Stomach (tissue), 9 donors: ENCODE data around the gene MAN2A1. TPM values are rescaled to one million over a fixed set of nuclear protein-coding genes. Genes with fewer than 3 reads are reported as not detected.

Experiments
- DNase-seq, 2 donors: peaks; one replicate each; pipeline versions ENCODE4 v3.0.0 to v3.0.0-alpha.2; 2013 to 2019
- H3K27ac ChIP-seq, 5 donors: fragments of 200-600 bp in 4 of 5; sonication (generic) in 4 of 5; one replicate each; pipeline ENCODE4 v1.5.1; 2013 to 2019; ENCODE audit warnings: mild to moderate bottlenecking in 1 of 5, moderate library complexity in 1 of 5
- H3K27me3 ChIP-seq, 3 donors: fragments of 200-600 bp; sonication (generic); one replicate each; pipeline ENCODE4 v1.5.1; 2017 to 2019; ENCODE audit warnings: mixed run types in 1 of 3
- H3K36me3 ChIP-seq, 4 donors: fragments of 200-600 bp; sonication (generic); 1 replicate in 3 of 4; 2 replicates in 1 of 4; pipeline ENCODE4 v1.5.1; 2016 to 2019
- H3K4me1 ChIP-seq, 4 donors: fragments of 200-600 bp; sonication (generic); one replicate each; pipeline ENCODE4 v1.5.1; 2016 to 2019
- H3K4me3 ChIP-seq, 4 donors: fragments of 200-600 bp; sonication (generic) in 3 of 4; one replicate each; pipeline ENCODE4 v1.5.1; 2016 to 2019; ENCODE audit warnings: mild to moderate bottlenecking in 1 of 4
- H3K9me3 ChIP-seq, 4 donors: fragments of 200-600 bp; sonication (generic); one replicate each; pipeline ENCODE4 v1.5.1; 2016 to 2019
- CTCF ChIP-seq, 7 experiments: fragments of 450-650 bp in 4 of 7; fragments of 200-600 bp in 3 of 7; sonication (generic) in 3 of 7; IDR thresholded peaks; one replicate each; pipeline ENCODE4 v1.5.1; 2016 to 2019; ENCODE audit warnings: antibody characterized with exemption in 7 of 7, control low read depth in 2 of 7, mild to moderate bottlenecking in 1 of 7
- EP300 ChIP-seq: sonication (generic); formaldehyde crosslinking; IDR thresholded peaks from one replicate; pipeline ENCODE4 v1.6.1; 2017; ENCODE audit warnings: antibody characterized with exemption
- POLR2A ChIP-seq, 4 donors: fragments of 450-650 bp; IDR thresholded peaks; one replicate each; pipeline ENCODE4 v1.6.1; 2016; ENCODE audit warnings: antibody characterized with exemption in 4 of 4, control low read depth in 2 of 4, mild to moderate bottlenecking in 1 of 4, moderate library complexity in 1 of 4
- POLR2AphosphoS5 ChIP-seq, 3 donors: sonication (generic); formaldehyde crosslinking; IDR thresholded peaks; one replicate each; pipeline ENCODE4 v1.6.1; 2016; ENCODE audit warnings: antibody characterized with exemption in 3 of 3
- WGBS, 5 donors: extraction: QIAGEN DNeasy Blood & Tissue Kit in 3 of 5; methylation state at CpG; one replicate each; pipeline versions ENCODE4 v1.1.5 to v1.1.7; 2013 to 2018; 5-methylcytosine and 5-hydroxymethylcytosine counted together
- intact Hi-C: fragments of 100-400 bp; cut with DNase I; formaldehyde crosslinking; loops from one replicate; pipeline ENCODE4 v1.15.1; 2023; ENCODE audit warnings: low total_unique reads
- polyA plus RNA-seq, 3 donors: library from polyadenylated mRNA; stranded (reverse); fragments of 200-250 nt; gene quantifications; one replicate each; pipeline ENCODE4 v1.2.3, GENCODE V29; 2013
- total RNA-seq, 5 donors: library from RNA; depleted of rRNA; stranded (reverse); fragments of >200 nt; gene quantifications; one replicate each; pipeline versions ENCODE4 v1.1.0 to v1.2.3, GENCODE V29; 2014 to 2016
- donor health status: healthy with polysubstance abuse.
- donor health status: Bipolar disorder and iron deficiency.
- donor health status: healthy.

MAN2A1 gene
- total and polyA plus RNA-seq, 8 donors = 6.1 to 136 (median 33.6) TPM

GRCh38 chr5:109688970-109689739, 572 bp upstream of the MAN2A1 start:
- peaks cover 0 to 7% (median 3%) of the 10 kb centered on the region in 4 donors for H3K9me3 ChIP-seq
- peaks cover 16 to 34% (median 29%) of the 10 kb centered on the region in 4 donors for H3K4me1 ChIP-seq
- peak; percentile 87 to 98 for DNase-seq
- peak overlapping the region; percentile 96 to 99 (median 97) for H3K27ac ChIP-seq
- WGBS, 5 donors = 0 to 2% (median 1%) methylated on average over 14 to 66 of the region's 68 CpGs
- no peaks in the 10 kb centered on the region for H3K36me3 ChIP-seq
- H3K4me3 ChIP-seq = peak overlapping the region; percentile 79 to 90 (median 80)
- H3K27me3 ChIP-seq = no peaks in the 10 kb centered on the region
- TF ChIP-seq POLR2AphosphoS5 (IDR thresholded peaks at IDR 0.05) (peak; percentile 60 to 89 (median 81)), EP300 (no peak), POLR2A (IDR thresholded peaks at IDR 0.05) (peak in 2 of 4 donors; percentile 3 to 35), CTCF (IDR thresholded peaks at IDR 0.05) (no peak)
- intact Hi-C loops = no loop called here

GRCh38 chr5:109690242-109690974, 681 bp downstream of the MAN2A1 start:
- 0 to 2% (median 0%) methylated on average over 34 to 71 of the region's 71 CpGs for WGBS, 5 donors
- H3K9me3 ChIP-seq = peaks cover 0 to 7% (median 3%) of the 10 kb centered on the region in 4 donors
- H3K4me3 ChIP-seq = peak overlapping the region; percentile 79 to 90 (median 80)
- TF ChIP-seq CTCF (IDR thresholded peaks at IDR 0.05) = no peak
- no peak for TF ChIP-seq POLR2A (IDR thresholded peaks at IDR 0.05)
- no peak for TF ChIP-seq EP300
- TF ChIP-seq POLR2AphosphoS5 (IDR thresholded peaks at IDR 0.05) = no peak
- no peaks in the 10 kb centered on the region for H3K36me3 ChIP-seq
- intact Hi-C loops = no loop called here
- peak overlapping the region; percentile 96 to 99 (median 97) for H3K27ac ChIP-seq
- DNase-seq = peak; percentile 51 to 76
- peaks cover 19 to 46% (median 40%) of the 10 kb centered on the region in 4 donors for H3K4me1 ChIP-seq
- no peaks in the 10 kb centered on the region for H3K27me3 ChIP-seq

GRCh38 chr5:109690975-109691574, 1.3 kb downstream of the MAN2A1 start:
- Histone ChIP-seq H3K27me3 (no peaks in the 10 kb centered on the region), H3K36me3 (no peaks in the 10 kb centered on the region), H3K4me3 (peak overlapping the region; percentile 79 to 90 (median 80)), H3K27ac (peak overlapping the region; percentile 96 to 99 (median 97)), H3K9me3 (peaks cover 0 to 7% (median 3%) of the 10 kb centered on the region in 4 donors), H3K4me1 (peaks cover 24 to 53% (median 44%) of the 10 kb centered on the region in 4 donors)
- TF ChIP-seq POLR2A (IDR thresholded peaks at IDR 0.05) (no peak), EP300 (no peak), POLR2AphosphoS5 (IDR thresholded peaks at IDR 0.05) (peak in 2 of 3 donors; percentile 22 to 46), CTCF (IDR thresholded peaks at IDR 0.05) (peak in 5 of 7 experiments; percentile 60 to 80 (median 72))
- intact Hi-C loops = no loop called here
- WGBS, 5 donors = 1 to 3% (median 2%) methylated on average over 26 of the region's 26 CpGs
- DNase-seq = peak; percentile 69 to 95

GRCh38 chr5:109691996-109692395, 2.3 kb downstream of the MAN2A1 start:
- no peaks in the 10 kb centered on the region for H3K36me3 ChIP-seq
- intact Hi-C loops = no loop called here

More at GRCh38 chr5:109691996-109692395, 2.3 kb downstream of the MAN2A1 start:
- Histone ChIP-seq H3K27me3 (no peaks in the 10 kb centered on the region), H3K4me1 (peaks cover 30 to 62% (median 49%) of the 10 kb centered on the region in 4 donors), H3K9me3 (peaks cover 0 to 7% (median 3%) of the 10 kb centered on the region in 4 donors), H3K27ac (peak overlapping the region in 3 of 5 donors; percentile 97 to 99 (median 97)), H3K4me3 (peak overlapping the region in 3 of 4 donors; percentile 80 to 90 (median 81))
- 54 to 80% (median 74%) methylated on average over 1 of the region's 1 CpG for WGBS, 5 donors
- peak in 1 of 3 donors; percentile 14 for TF ChIP-seq POLR2AphosphoS5 (IDR thresholded peaks at IDR 0.05)
- TF ChIP-seq EP300 = no peak
- DNase-seq = no peak
